Esophagus muscularis mucosa (tissue), 3 donors: Measurements from ENCODE around the gene ZNF518B.

Experiments used
- CTCF ChIP-seq, 3 experiments: fragments of 200-600 bp in 2 of 3; fragments of 450-650 bp in 1 of 3; sonication (generic) in 2 of 3; IDR thresholded peaks; one replicate each; pipeline ENCODE4 v1.5.1; 2017 to 2019; ENCODE audit warnings: antibody characterized with exemption in 3 of 3, mild to moderate bottlenecking in 2 of 3, moderate library complexity in 1 of 3
- POLR2A ChIP-seq: fragments of 450-650 bp; IDR thresholded peaks from one replicate; pipeline ENCODE4 v1.6.1; 2017; ENCODE audit warnings: antibody characterized with exemption, moderate library complexity, mild to moderate bottlenecking, low read depth
- POLR2AphosphoS5 ChIP-seq, 2 donors: sonication (generic); formaldehyde crosslinking; IDR thresholded peaks; one replicate each; pipeline ENCODE4 v1.6.1; 2017; ENCODE audit warnings: antibody characterized with exemption in 2 of 2

- TF ChIP-seq POLR2A = no peak
- TF ChIP-seq POLR2AphosphoS5 (IDR thresholded peaks at IDR 0.05) = no peak
- no peak for TF ChIP-seq CTCF (IDR thresholded peaks at IDR 0.05)
These were observed 4.7 kb upstream of the ZNF518B start for GRCh38 chr4:10461850-10462400.
